Endothelial cell of umbilical vein (primary cell): ENCODE data around the gene DPY30. TPM values are rescaled to one million over a fixed set of nuclear protein-coding genes. Genes with fewer than 3 reads are reported as not detected.

Experiments used
- BruUV-seq: library from RNA; stranded (reverse); fragments of 400-500 nt; replicated peaks from 2 replicates; lab custom pipeline; 2021; lab: Mats Ljungman, UMichigan
- CTCF ChIA-PET: fragments of 300-600, 350-600 bp; sonication (Branson Sonifier 250); formaldehyde crosslinking; loops from one replicate; lab custom pipeline; 2021; ENCODE audit warnings: antibody characterized with exemption, inconsistent platforms; lab: Charles Lee
- POLR2A ChIA-PET: fragments of 300-600, 350-600 bp; sonication (Branson Sonifier 250); formaldehyde crosslinking; loops from one replicate; lab custom pipeline; 2021; ENCODE audit warnings: antibody characterized with exemption, inconsistent platforms; lab: Charles Lee
- DNase-seq: peaks from one replicate; pipeline ENCODE4 v3.0.0-alpha.2; 2011; ENCODE audit warnings: low read depth, low spot score
- FAIRE-seq: peaks from 2 replicates; lab custom pipeline; 2011; peaks lifted over from hg19 to GRCh38; lab: Jason Lieb, UNC
- H2AFZ ChIP-seq: 2 replicates; pipeline ENCODE4 v1.6.0; 2012; ENCODE audit warnings: low read depth, low read length, control low read depth, inconsistent platforms
- H3K27ac ChIP-seq: 2 replicates; pipeline ENCODE4 v1.5.1; 2011; ENCODE audit warnings: low read depth, mild to moderate bottlenecking, control low read depth, low read length, moderate library complexity; ENCODE audit not compliant: insufficient read depth
- H3K27me3 ChIP-seq, 2 experiments: 2 replicates each; pipeline versions ENCODE4 v1.6.0 to v1.6.1; 2011; ENCODE audit warnings: low read length in 2 of 2, mixed read lengths in 1 of 2; ENCODE audit not compliant: control insufficient read depth in 2 of 2, insufficient read depth in 2 of 2
- H3K36me3 ChIP-seq, 2 experiments: 2 replicates in 1 of 2; 3 replicates in 1 of 2; pipeline ENCODE4 v1.5.1; 2011; ENCODE audit warnings: low read length in 2 of 2, mild to moderate bottlenecking in 1 of 2, moderate library complexity in 1 of 2; ENCODE audit not compliant: control insufficient read depth in 2 of 2, insufficient read depth in 2 of 2; ENCODE audit errors: extremely low read depth in 1 of 2
- H3K4me1 ChIP-seq: 3 replicates; pipeline ENCODE4 v1.5.1; 2011; ENCODE audit warnings: mild to moderate bottlenecking, low read length; ENCODE audit not compliant: control insufficient read depth, insufficient read depth; ENCODE audit errors: extremely low read depth
- H3K4me2 ChIP-seq: 2 replicates; pipeline ENCODE4 v1.6.1; 2011; ENCODE audit warnings: low read length, control low read depth, mixed read lengths; ENCODE audit not compliant: insufficient read depth
- H3K4me3 ChIP-seq, 3 experiments: fragments of 200-600 bp in 1 of 3; sonication (generic), shearing (Covaris generic) in 1 of 3; replicated peaks in 1 of 3; 2 replicates each; pipeline ENCODE4 v1.5.1; 2011 to 2016; ENCODE audit warnings: control low read depth in 3 of 3, low read length in 3 of 3, mild to moderate bottlenecking in 2 of 3, inconsistent platforms in 1 of 3, low read depth in 1 of 3, moderate library complexity in 1 of 3; ENCODE audit not compliant: insufficient read depth in 1 of 3
- H3K79me2 ChIP-seq: 2 replicates; pipeline ENCODE4 v1.6.0; 2012; ENCODE audit warnings: low read length, inconsistent platforms; ENCODE audit not compliant: control insufficient read depth, insufficient read depth
- H3K9ac ChIP-seq: replicated peaks from 2 replicates; pipeline ENCODE3; 2011; ENCODE audit warnings: low read length, control low read depth; ENCODE audit not compliant: insufficient read depth; ENCODE audit errors: extremely low read depth
- H3K9me1 ChIP-seq: replicated peaks from 3 replicates; pipeline ENCODE4 v1.6.0; 2011; ENCODE audit warnings: mild to moderate bottlenecking, low read length; ENCODE audit not compliant: control insufficient read depth, insufficient read depth; ENCODE audit errors: extremely low read depth
- H3K9me3 ChIP-seq: replicated peaks from 2 replicates; pipeline ENCODE4 v1.5.1; 2012; ENCODE audit warnings: low read length, inconsistent platforms; ENCODE audit not compliant: control insufficient read depth, insufficient read depth
- H4K20me1 ChIP-seq: replicated peaks from 2 replicates; pipeline ENCODE3; 2011; ENCODE audit warnings: mild to moderate bottlenecking, low read length; ENCODE audit not compliant: control insufficient read depth, insufficient read depth; ENCODE audit errors: extremely low read depth
- CTCF ChIP-seq, 2 donors: IDR thresholded peaks; 1 replicate in 1 of 2; 2 replicates in 1 of 2; pipeline ENCODE4 v1.5.1; 2011; ENCODE audit warnings: low read length in 2 of 2, mild to moderate bottlenecking in 2 of 2, moderate library complexity in 2 of 2, control low read depth in 1 of 2, inconsistent platforms in 1 of 2, low read depth in 1 of 2; ENCODE audit not compliant: insufficient read depth in 1 of 2; ENCODE audit errors: extremely low read depth in 1 of 2
- EZH2 ChIP-seq: IDR thresholded peaks from 2 replicates; pipeline ENCODE4 v1.6.1; 2012; ENCODE audit warnings: borderline replicate concordance, low read depth, mild to moderate bottlenecking, moderate library complexity, low read length, inconsistent platforms; ENCODE audit not compliant: severe bottlenecking
- FOS ChIP-seq: IDR thresholded peaks from 2 replicates; pipeline ENCODE4 v1.6.1; 2011; ENCODE audit warnings: mild to moderate bottlenecking, low read length, moderate library complexity, borderline replicate concordance; ENCODE audit not compliant: insufficient read depth
- GATA2 ChIP-seq: IDR thresholded peaks from 2 replicates; pipeline ENCODE4 v1.7.0; 2011; ENCODE audit warnings: low read depth, mild to moderate bottlenecking, moderate library complexity, mixed read lengths, low read length; ENCODE audit not compliant: insufficient read length, insufficient read depth
- JUN ChIP-seq: IDR thresholded peaks from 2 replicates; pipeline ENCODE4 v1.6.1; 2011; ENCODE audit warnings: borderline replicate concordance, low read depth; ENCODE audit not compliant: insufficient read length, insufficient read depth
- MAX ChIP-seq: IDR thresholded peaks from 2 replicates; pipeline ENCODE4 v1.6.1; 2011; ENCODE audit not compliant: insufficient read depth, insufficient read length
- MYC ChIP-seq: IDR thresholded peaks from one replicate; pipeline ENCODE4 v1.6.1; 2011; ENCODE audit warnings: mild to moderate bottlenecking, low read depth, low read length
- POLR2A ChIP-seq: IDR thresholded peaks from 2 replicates; pipeline ENCODE4 v1.6.1; 2012; ENCODE audit warnings: low read depth, mild to moderate bottlenecking, control low read depth, low read length
- POLR2AphosphoS5 ChIP-seq: IDR thresholded peaks from 2 replicates; pipeline ENCODE4 v1.6.1; 2012; ENCODE audit warnings: low read depth, mild to moderate bottlenecking, control low read depth, low read length, moderate library complexity; ENCODE audit not compliant: insufficient read depth
- dilution Hi-C: fragments of 300-500 bp; cut with MboI; formaldehyde crosslinking; loops from one replicate; pipeline ENCODE4 v1.15.0; 2019; ENCODE audit warnings: low sequenced_read_pairs; ENCODE audit not compliant: extremely low pct_ligation_motif_present
- intact Hi-C: fragments of 100-400 bp; cut with micrococcal nuclease; formaldehyde crosslinking; loops from one replicate; pipeline ENCODE4 v1.10.0; 2022
- polyA plus RNA-seq, 4 experiments: library from polyadenylated mRNA; depleted of rRNA in 3 of 4; stranded (reverse) in 3 of 4; unstranded in 1 of 4; fragments of >200 nt; gene quantifications; 2 replicates each; pipeline versions ENCODE4 v1.2.1 to v1.2.3, GENCODE V29; 2011 to 2012; ENCODE audit warnings: missing spikeins in 1 of 4
- total RNA-seq: library from RNA; stranded (reverse); gene quantifications from 2 replicates; pipeline ENCODE4 v1.2.3, GENCODE V29; 2021

Gene DPY30
- total and polyA plus RNA-seq, 2 donors (not counting 3 experiments of a cell fraction or from before 2014, with no cell fraction given) = 78.4 to 83.4 TPM

- no peak for TF ChIP-seq POLR2AphosphoS5
- no peak for TF ChIP-seq MYC
- TF ChIP-seq FOS = no peak
- TF ChIP-seq EZH2 = no peak
- no peak for TF ChIP-seq CTCF (IDR thresholded peaks at IDR 0.05; ENCODE audit: extremely low read depth in 1 of 2, insufficient read depth in 1 of 2, low read depth in 1 of 2, low read length in 2 of 2)
- no peak for TF ChIP-seq GATA2
- TF ChIP-seq MAX = no peak
- TF ChIP-seq JUN = no peak
- TF ChIP-seq POLR2A = no peak
- no TSS peak for BruUV-seq
- ChIA-PET POLR2A (no interaction called here), CTCF (interaction anchor here (0.9 to 1.0 kb wide), 2 partner anchors 26 to 79 kb away, joined by 3 read pairs; no protein-coding TSS in a partner anchor)
- FAIRE-seq = no peak
- Histone ChIP-seq H3K79me2 (peaks cover 8% of the 10 kb centered on the region), H3K4me2 (no peak overlapping the region), H4K20me1 (no peaks in the 10 kb centered on the region), H3K4me3 (no peak overlapping the region), H3K9me3 (no peaks in the 10 kb centered on the region), H3K4me1 (no peaks in the 10 kb centered on the region), H2AFZ (no peak overlapping the region), H3K27me3 (no peaks in the 10 kb centered on the region), H3K9me1 (no peaks in the 10 kb centered on the region), H3K36me3 (no peaks in the 10 kb centered on the region), H3K9ac (no peak overlapping the region), H3K27ac (no peak overlapping the region)
- DNase-seq = no peak
- dilution Hi-C loops = no loop called here
- intact Hi-C loops = no loop called here
Measured at GRCh38 chr2:32074134-32074506, 34.5 kb upstream of the DPY30 start.
